HepG2 (cell line): Measurements from ENCODE around the gene GSK3A. TPM values are rescaled to one million over a fixed set of nuclear protein-coding genes. Genes with fewer than 3 reads are reported as not detected.

Experiments
- CBX1 ChIP-seq: IDR thresholded peaks from one replicate; pipeline ENCODE4 v1.6.1; 2016; ENCODE audit warnings: antibody characterized with exemption, low read depth
- CREB1 ChIP-seq, 2 experiments: fragments of 450-650 bp in 1 of 2; IDR thresholded peaks; 2 replicates each; pipeline ENCODE4 v1.6.1; 2016 to 2017; ENCODE audit warnings: control low read depth in 1 of 2, mild to moderate bottlenecking in 1 of 2, missing compliant biosample characterization in 1 of 2, missing genetic modification characterization in 1 of 2
- DDIT3 ChIP-seq: sonication (generic); formaldehyde crosslinking; IDR thresholded peaks from 2 replicates; pipeline ENCODE4 v1.4.0; 2020; ENCODE audit warnings: mild to moderate bottlenecking, missing genetic modification reagents
- GTF2F1 ChIP-seq: fragments of 150-350 bp; IDR thresholded peaks from 2 replicates; pipeline ENCODE4 v1.6.1; 2014; ENCODE audit warnings: low read length
- NR2F6 ChIP-seq, 2 experiments: IDR thresholded peaks; 2 replicates each; pipeline ENCODE4 v1.6.1; 2016; ENCODE audit warnings: antibody characterized with exemption in 1 of 2, mild to moderate bottlenecking in 1 of 2
- PATZ1 ChIP-seq: sonication (generic); formaldehyde crosslinking; IDR thresholded peaks from 2 replicates; pipeline ENCODE4 v1.4.0; 2020; ENCODE audit warnings: missing genetic modification reagents
- RARG ChIP-seq: sonication (generic); formaldehyde crosslinking; IDR thresholded peaks from 2 replicates; pipeline ENCODE4 v1.4.0; 2020; ENCODE audit warnings: low read depth, mild to moderate bottlenecking, missing genetic modification reagents
- RBM22 ChIP-seq: fragments of 200-400 bp; formaldehyde crosslinking; optimal IDR thresholded peaks from 2 replicates; pipeline ENCODE3; 2017; ENCODE audit warnings: mild to moderate bottlenecking, low read length, moderate library complexity
- REPIN1 ChIP-seq: sonication (generic); formaldehyde crosslinking; IDR thresholded peaks from 2 replicates; pipeline ENCODE4 v1.8.0; 2022; ENCODE audit warnings: missing genetic modification reagents, low read depth, mild to moderate bottlenecking, borderline replicate concordance
- SOX5 ChIP-seq: IDR thresholded peaks from 2 replicates; pipeline ENCODE4 v1.6.1; 2016; ENCODE audit warnings: borderline replicate concordance
- TERF1 ChIP-seq: sonication (generic); formaldehyde crosslinking; IDR thresholded peaks from 2 replicates; pipeline ENCODE4 v1.8.0; 2022; ENCODE audit warnings: mild to moderate bottlenecking, missing genetic modification reagents, moderate library complexity
- TMF1 ChIP-seq: sonication (generic); formaldehyde crosslinking; IDR thresholded peaks from 2 replicates; pipeline ENCODE4 v1.8.1; 2022; ENCODE audit warnings: low read depth, missing genetic modification reagents
- ZBTB43 ChIP-seq: sonication (generic); formaldehyde crosslinking; conservative IDR thresholded peaks from 2 replicates; pipeline ENCODE4 v1.4.0; 2020; ENCODE audit warnings: missing genetic modification reagents
- ZFP36 ChIP-seq: fragments of 150-350 bp; IDR thresholded peaks from 2 replicates; pipeline ENCODE4 v1.6.1; 2018; ENCODE audit warnings: borderline replicate concordance, low read length, low read depth; ENCODE audit not compliant: partially characterized antibody
- ZNF18 ChIP-seq: sonication (generic); formaldehyde crosslinking; IDR thresholded peaks from 2 replicates; pipeline ENCODE4 v1.8.0; 2022; ENCODE audit warnings: mild to moderate bottlenecking, missing genetic modification reagents; ENCODE audit not compliant: insufficient replicate concordance
- ZNF367 ChIP-seq: sonication (generic); formaldehyde crosslinking; IDR thresholded peaks from 2 replicates; pipeline ENCODE4 v1.4.0; 2020; ENCODE audit warnings: missing genetic modification reagents, borderline replicate concordance
- ZNF468 ChIP-seq: sonication (generic); formaldehyde crosslinking; IDR thresholded peaks from 2 replicates; pipeline ENCODE4 v1.8.0; 2022; ENCODE audit warnings: mild to moderate bottlenecking, moderate library complexity, missing genetic modification reagents
- ZNF639 ChIP-seq: conservative IDR thresholded peaks from 2 replicates; pipeline ENCODE4 v1.6.1; 2018; ENCODE audit warnings: missing genetic modification reagents
- ZSCAN25 ChIP-seq: sonication (generic); formaldehyde crosslinking; IDR thresholded peaks from 2 replicates; pipeline ENCODE4 v1.8.0; 2022; ENCODE audit warnings: mild to moderate bottlenecking, missing genetic modification reagents
- polyA plus RNA-seq, 8 experiments: library from polyadenylated mRNA; depleted of rRNA in 3 of 8; stranded (reverse) in 7 of 8; unstranded in 1 of 8; fragments of >200 nt; fragmentation: Illumina TruSeq in 4 of 8; extraction: Trizol in 4 of 8; gene quantifications; 2 replicates each; pipeline versions ENCODE4 v1.2.1 to v1.2.3, GENCODE V29; 2011 to 2016; ENCODE audit warnings: low read depth in 4 of 8, missing spikeins in 1 of 8, mixed read lengths in 1 of 8; ENCODE audit not compliant: insufficient read depth in 1 of 8
- total RNA-seq, 5 experiments: library from RNA; depleted of rRNA; stranded (reverse); fragments of >200 nt; fragmentation: Illumina TruSeq; extraction: Trizol; gene quantifications; 2 replicates each; pipeline ENCODE4 v1.2.3, GENCODE V29; 2016; ENCODE audit warnings: low read depth in 1 of 5

GSK3A gene
- total and polyA plus RNA-seq, 2 of the 13 experiments (the other 11 are each of a cell fraction or from before 2014, with no cell fraction given): 16.9 to 52.5 TPM

GRCh38 chr19:42283188-42284065, 41.0 kb upstream of the GSK3A start (continued):
- peak; percentile 43 for TF ChIP-seq PATZ1 (CRISPR knock-in tag)
- TF ChIP-seq DDIT3 (CRISPR knock-in tag): no peak
- TF ChIP-seq RBM22: no peak
- no peak for TF ChIP-seq GTF2F1
- TF ChIP-seq ZSCAN25 (CRISPR knock-in tag): no peak
- no peak for TF ChIP-seq TMF1 (CRISPR knock-in tag)
- no peak for TF ChIP-seq ZNF367
- no peak for TF ChIP-seq ZFP36
- no peak for TF ChIP-seq CBX1
- TF ChIP-seq NR2F6 (IDR thresholded peaks at IDR 0.05): no peak
- TF ChIP-seq NR2F6 (CRISPR knock-in tag; IDR thresholded peaks at IDR 0.05): no peak
- TF ChIP-seq TERF1: no peak
- TF ChIP-seq ZNF468: no peak
- no peak for TF ChIP-seq ZNF18
- no peak for TF ChIP-seq ZNF639
- TF ChIP-seq REPIN1 (CRISPR knock-in tag): no peak
- no peak for TF ChIP-seq SOX5 (CRISPR knock-in tag)
- no peak; the same call in 1 of the 2 replicates for TF ChIP-seq CREB1 (IDR thresholded peaks at IDR 0.05)
- TF ChIP-seq CREB1 (CRISPR knock-in tag; IDR thresholded peaks at IDR 0.05): no peak
- TF ChIP-seq ZBTB43: no peak
- no peak for TF ChIP-seq RARG (CRISPR knock-in tag)
